Measurements from ENCODE around the gene KCNJ15.

The KCNJ15 gene

GRCh38 chr21:38287476-38287875 is 30.7 kb downstream of the KCNJ15 start:
- Histone ChIP-seq H3K36me3 (ENCODE audit: insufficient read depth, low read length) (no peaks in the 10 kb centered on the region), H3K27ac (ENCODE audit: low read depth, low read length) (no peak overlapping the region), H3K4me3 (ENCODE audit: low read length) (no peak overlapping the region), H3K4me1 (ENCODE audit: insufficient read depth, low read length) (peaks cover 3% of the 10 kb centered on the region; the same call in 1 of the 2 replicates), H3K9me3 (ENCODE audit: insufficient read depth, low read depth, low read length) (no peaks in the 10 kb centered on the region), H3K9ac (ENCODE audit: low read depth, low read length) (no peak overlapping the region), H3K27me3 (ENCODE audit: insufficient read depth, low read length) (no peaks in the 10 kb centered on the region)
- WGBS, result 93% methylated on average over 1 of the region's 1 CpG

- H3K9me3 ChIP-seq (ENCODE audit: insufficient read depth, low read depth, low read length), result no peaks in the 10 kb centered on the region
- no peaks in the 10 kb centered on the region for H3K27me3 ChIP-seq (ENCODE audit: insufficient read depth, low read length)
- H3K4me3 ChIP-seq (ENCODE audit: low read length), result no peak overlapping the region
- no peak overlapping the region for H3K27ac ChIP-seq (ENCODE audit: low read depth, low read length)
- 90% methylated on average over 13 of the region's 14 CpGs for WGBS
- no peaks in the 10 kb centered on the region for H3K36me3 ChIP-seq (ENCODE audit: insufficient read depth, low read length)
- peaks cover 3% of the 10 kb centered on the region; the same call in 1 of the 2 replicates for H3K4me1 ChIP-seq (ENCODE audit: insufficient read depth, low read length)
- no peak overlapping the region for H3K9ac ChIP-seq (ENCODE audit: low read depth, low read length)
These were observed 33.1 kb downstream of the KCNJ15 start for GRCh38 chr21:38289705-38290485.

GRCh38 chr21:38290809-38291208 is 34.0 kb downstream of the KCNJ15 start:
- Histone ChIP-seq H3K9me3 (ENCODE audit: insufficient read depth, low read depth, low read length) (no peaks in the 10 kb centered on the region), H3K4me1 (ENCODE audit: insufficient read depth, low read length) (peaks cover 3% of the 10 kb centered on the region; the same call in 1 of the 2 replicates), H3K27me3 (ENCODE audit: insufficient read depth, low read length) (no peaks in the 10 kb centered on the region), H3K27ac (ENCODE audit: low read depth, low read length) (no peak overlapping the region), H3K4me3 (ENCODE audit: low read length) (no peak overlapping the region), H3K9ac (ENCODE audit: low read depth, low read length) (no peak overlapping the region), H3K36me3 (ENCODE audit: insufficient read depth, low read length) (no peaks in the 10 kb centered on the region)
- WGBS, result 47% methylated on average over 2 of the region's 3 CpGs

GRCh38 chr21:38291874-38292273 is 35.1 kb downstream of the KCNJ15 start:
- Histone ChIP-seq H3K9ac (ENCODE audit: low read depth, low read length) (no peak overlapping the region), H3K36me3 (ENCODE audit: insufficient read depth, low read length) (no peaks in the 10 kb centered on the region), H3K4me1 (ENCODE audit: insufficient read depth, low read length) (peaks cover 12% of the 10 kb centered on the region), H3K27me3 (ENCODE audit: insufficient read depth, low read length) (no peaks in the 10 kb centered on the region), H3K27ac (ENCODE audit: low read depth, low read length) (no peak overlapping the region), H3K4me3 (ENCODE audit: low read length) (no peak overlapping the region), H3K9me3 (ENCODE audit: insufficient read depth, low read depth, low read length) (no peaks in the 10 kb centered on the region)
- 92% methylated on average over 4 of the region's 5 CpGs for WGBS

- no peaks in the 10 kb centered on the region for H3K27me3 ChIP-seq (ENCODE audit: insufficient read depth, low read length)
- H3K36me3 ChIP-seq (ENCODE audit: insufficient read depth, low read length), result no peaks in the 10 kb centered on the region
- WGBS, result over 99% methylated on average over 5 of the region's 5 CpGs
- H3K9me3 ChIP-seq (ENCODE audit: insufficient read depth, low read depth, low read length), result no peaks in the 10 kb centered on the region
- H3K4me3 ChIP-seq (ENCODE audit: low read length), result no peak overlapping the region
- no peak overlapping the region for H3K27ac ChIP-seq (ENCODE audit: low read depth, low read length)
- no peak overlapping the region for H3K9ac ChIP-seq (ENCODE audit: low read depth, low read length)
- peaks cover 22% of the 10 kb centered on the region for H3K4me1 ChIP-seq (ENCODE audit: insufficient read depth, low read length)
These were observed 36.3 kb downstream of the KCNJ15 start for GRCh38 chr21:38293113-38293512.

- Histone ChIP-seq H3K36me3 (ENCODE audit: insufficient read depth, low read length) (no peaks in the 10 kb centered on the region), H3K4me3 (ENCODE audit: low read length) (no peak overlapping the region), H3K27ac (ENCODE audit: low read depth, low read length) (no peak overlapping the region), H3K9ac (ENCODE audit: low read depth, low read length) (no peak overlapping the region), H3K4me1 (ENCODE audit: insufficient read depth, low read length) (peaks cover 22% of the 10 kb centered on the region), H3K27me3 (ENCODE audit: insufficient read depth, low read length) (no peaks in the 10 kb centered on the region), H3K9me3 (ENCODE audit: insufficient read depth, low read depth, low read length) (no peaks in the 10 kb centered on the region)
- 93% methylated on average over 4 of the region's 5 CpGs for WGBS
These were observed 37.0 kb downstream of the KCNJ15 start for GRCh38 chr21:38293765-38294164.

GRCh38 chr21:38294609-38295008 is 37.8 kb downstream of the KCNJ15 start:
- Histone ChIP-seq H3K4me1 (ENCODE audit: insufficient read depth, low read length) (peaks cover 22% of the 10 kb centered on the region), H3K27ac (ENCODE audit: low read depth, low read length) (no peak overlapping the region), H3K9ac (ENCODE audit: low read depth, low read length) (no peak overlapping the region), H3K36me3 (ENCODE audit: insufficient read depth, low read length) (no peaks in the 10 kb centered on the region), H3K9me3 (ENCODE audit: insufficient read depth, low read depth, low read length) (no peaks in the 10 kb centered on the region), H3K27me3 (ENCODE audit: insufficient read depth, low read length) (no peaks in the 10 kb centered on the region), H3K4me3 (ENCODE audit: low read length) (no peak overlapping the region)
- WGBS, result no CpG with 5 or more reads among the region's 2 CpGs

GRCh38 chr21:38295997-38296764 is 39.4 kb downstream of the KCNJ15 start:
- Histone ChIP-seq H3K9ac (ENCODE audit: low read depth, low read length) (no peak overlapping the region), H3K36me3 (ENCODE audit: insufficient read depth, low read length) (no peaks in the 10 kb centered on the region), H3K4me1 (ENCODE audit: insufficient read depth, low read length) (peaks cover 19% of the 10 kb centered on the region), H3K4me3 (ENCODE audit: low read length) (no peak overlapping the region), H3K9me3 (ENCODE audit: insufficient read depth, low read depth, low read length) (no peaks in the 10 kb centered on the region), H3K27me3 (ENCODE audit: insufficient read depth, low read length) (no peaks in the 10 kb centered on the region), H3K27ac (ENCODE audit: low read depth, low read length) (no peak overlapping the region)
- WGBS, result 53% methylated on average over 8 of the region's 8 CpGs

GRCh38 chr21:38297194-38297631 is 40.4 kb downstream of the KCNJ15 start:
- WGBS, result 74% methylated on average over 3 of the region's 3 CpGs
- no peaks in the 10 kb centered on the region for H3K36me3 ChIP-seq (ENCODE audit: insufficient read depth, low read length)
- H3K9me3 ChIP-seq (ENCODE audit: insufficient read depth, low read depth, low read length), result no peaks in the 10 kb centered on the region
- no peaks in the 10 kb centered on the region for H3K27me3 ChIP-seq (ENCODE audit: insufficient read depth, low read length)
- H3K4me1 ChIP-seq (ENCODE audit: insufficient read depth, low read length), result peaks cover 19% of the 10 kb centered on the region
- H3K4me3 ChIP-seq (ENCODE audit: low read length), result no peak overlapping the region
- no peak overlapping the region for H3K27ac ChIP-seq (ENCODE audit: low read depth, low read length)
- H3K9ac ChIP-seq (ENCODE audit: low read depth, low read length), result no peak overlapping the region

GRCh38 chr21:38297871-38298270 is 41.1 kb downstream of the KCNJ15 start:
- 92% methylated on average over 3 of the region's 3 CpGs for WGBS
- H3K27me3 ChIP-seq (ENCODE audit: insufficient read depth, low read length), result no peaks in the 10 kb centered on the region
- H3K4me3 ChIP-seq (ENCODE audit: low read length), result no peak overlapping the region
- no peak overlapping the region for H3K9ac ChIP-seq (ENCODE audit: low read depth, low read length)
- no peak overlapping the region for H3K27ac ChIP-seq (ENCODE audit: low read depth, low read length)
- no peaks in the 10 kb centered on the region for H3K9me3 ChIP-seq (ENCODE audit: insufficient read depth, low read depth, low read length)
- no peaks in the 10 kb centered on the region for H3K36me3 ChIP-seq (ENCODE audit: insufficient read depth, low read length)
- peaks cover 19% of the 10 kb centered on the region for H3K4me1 ChIP-seq (ENCODE audit: insufficient read depth, low read length)

GRCh38 chr21:38298832-38299231 is 42.0 kb downstream of the KCNJ15 start:
- Histone ChIP-seq H3K9ac (ENCODE audit: low read depth, low read length) (no peak overlapping the region), H3K27ac (ENCODE audit: low read depth, low read length) (no peak overlapping the region), H3K9me3 (ENCODE audit: insufficient read depth, low read depth, low read length) (no peaks in the 10 kb centered on the region), H3K4me1 (ENCODE audit: insufficient read depth, low read length) (peaks cover 19% of the 10 kb centered on the region), H3K36me3 (ENCODE audit: insufficient read depth, low read length) (no peaks in the 10 kb centered on the region), H3K4me3 (ENCODE audit: low read length) (no peak overlapping the region), H3K27me3 (ENCODE audit: insufficient read depth, low read length) (no peaks in the 10 kb centered on the region)
- WGBS, result 88% methylated on average over 3 of the region's 3 CpGs

Data from HUES64 (cell line).